Type B pancreatic cell (in vitro differentiated cells): Measurements from ENCODE around the gene GJB3. TPM values are rescaled to one million over a fixed set of nuclear protein-coding genes. Genes with fewer than 3 reads are reported as not detected.

Source experiments
- DNase-seq: peaks from one replicate; pipeline ENCODE4 v3.0.0; 2021; ENCODE audit warnings: mixed read lengths; ENCODE audit not compliant: unreplicated experiment; ENCODE audit errors: extremely low spot score
- H3K27ac Mint-ChIP-seq: 2 replicates; pipeline ENCODE4 v1.8.0; 2021; ENCODE audit warnings: mild to moderate bottlenecking, mixed read lengths
- H3K27me3 Mint-ChIP-seq: 2 replicates; pipeline ENCODE4 v1.8.0; 2021; ENCODE audit warnings: mixed read lengths
- H3K36me3 Mint-ChIP-seq: 2 replicates; pipeline ENCODE4 v1.8.0; 2021; ENCODE audit warnings: mixed read lengths
- H3K4me1 Mint-ChIP-seq: one replicate; pipeline ENCODE4 v1.8.0; 2021; ENCODE audit warnings: mixed read lengths; ENCODE audit not compliant: unreplicated experiment
- H3K4me3 Mint-ChIP-seq: 2 replicates; pipeline ENCODE4 v1.8.0; 2021; ENCODE audit warnings: mild to moderate bottlenecking, mixed read lengths
- H3K9me3 Mint-ChIP-seq: 2 replicates; pipeline ENCODE4 v1.8.0; 2021; ENCODE audit warnings: mixed read lengths
- total RNA-seq: library from RNA; stranded (reverse); gene quantifications from 2 replicates; pipeline ENCODE4 v1.2.1, GENCODE V29; 2021; ENCODE audit warnings: low replicate concordance
- TF ChIP-seq, protein P1 (sequence below): fragments of 200-600 bp; sonication (generic); conservative IDR thresholded peaks from 2 replicates; pipeline ENCODE4 v1.5.0; 2021; ENCODE audit warnings: antibody characterized with exemption, mild to moderate bottlenecking

GJB3 gene
- total RNA-seq, 1 donor from 2014 or later: 6.5 TPM

DNA sequence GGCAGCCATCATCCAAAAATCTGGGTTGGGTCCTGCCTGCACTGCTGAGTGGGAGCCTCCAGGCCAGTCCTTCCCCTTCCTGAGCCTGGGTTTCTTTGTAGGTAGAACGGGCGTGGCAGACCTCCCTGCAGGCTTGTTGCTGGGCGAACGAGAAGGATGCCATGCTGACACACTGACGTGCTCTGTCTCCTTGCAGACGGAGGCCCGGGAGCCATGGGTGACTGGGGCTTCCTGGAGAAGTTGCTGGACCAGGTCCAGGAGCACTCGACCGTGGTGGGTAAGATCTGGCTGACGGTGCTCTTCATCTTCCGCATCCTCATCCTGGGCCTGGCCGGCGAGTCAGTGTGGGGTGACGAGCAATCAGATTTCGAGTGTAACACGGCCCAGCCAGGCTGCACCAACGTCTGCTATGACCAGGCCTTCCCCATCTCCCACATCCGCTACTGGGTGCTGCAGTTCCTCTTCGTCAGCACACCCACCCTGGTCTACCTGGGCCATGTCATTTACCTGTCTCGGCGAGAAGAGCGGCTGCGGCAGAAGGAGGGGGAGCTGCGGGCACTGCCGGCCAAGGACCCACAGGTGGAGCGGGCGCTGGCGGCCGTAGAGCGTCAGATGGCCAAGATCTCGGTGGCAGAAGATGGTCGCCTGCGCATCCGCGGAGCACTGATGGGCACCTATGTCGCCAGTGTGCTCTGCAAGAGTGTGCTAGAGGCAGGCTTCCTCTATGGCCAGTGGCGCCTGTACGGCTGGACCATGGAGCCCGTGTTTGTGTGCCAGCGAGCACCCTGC lies 13.2 kb downstream of the GJB3 start:
- Mint-ChIP-seq H3K4me3 (no peak overlapping the region), H3K4me1 (no peaks in the 10 kb centered on the region), H3K27ac (no peak overlapping the region), H3K27me3 (peaks cover 74% of the 10 kb centered on the region), H3K9me3 (no peaks in the 10 kb centered on the region), H3K36me3 (no peaks in the 10 kb centered on the region)
- TF ChIP-seq, protein P1, sequence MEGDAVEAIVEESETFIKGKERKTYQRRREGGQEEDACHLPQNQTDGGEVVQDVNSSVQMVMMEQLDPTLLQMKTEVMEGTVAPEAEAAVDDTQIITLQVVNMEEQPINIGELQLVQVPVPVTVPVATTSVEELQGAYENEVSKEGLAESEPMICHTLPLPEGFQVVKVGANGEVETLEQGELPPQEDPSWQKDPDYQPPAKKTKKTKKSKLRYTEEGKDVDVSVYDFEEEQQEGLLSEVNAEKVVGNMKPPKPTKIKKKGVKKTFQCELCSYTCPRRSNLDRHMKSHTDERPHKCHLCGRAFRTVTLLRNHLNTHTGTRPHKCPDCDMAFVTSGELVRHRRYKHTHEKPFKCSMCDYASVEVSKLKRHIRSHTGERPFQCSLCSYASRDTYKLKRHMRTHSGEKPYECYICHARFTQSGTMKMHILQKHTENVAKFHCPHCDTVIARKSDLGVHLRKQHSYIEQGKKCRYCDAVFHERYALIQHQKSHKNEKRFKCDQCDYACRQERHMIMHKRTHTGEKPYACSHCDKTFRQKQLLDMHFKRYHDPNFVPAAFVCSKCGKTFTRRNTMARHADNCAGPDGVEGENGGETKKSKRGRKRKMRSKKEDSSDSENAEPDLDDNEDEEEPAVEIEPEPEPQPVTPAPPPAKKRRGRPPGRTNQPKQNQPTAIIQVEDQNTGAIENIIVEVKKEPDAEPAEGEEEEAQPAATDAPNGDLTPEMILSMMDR: no peak
- peak; percentile 67 for DNase-seq

DNA sequence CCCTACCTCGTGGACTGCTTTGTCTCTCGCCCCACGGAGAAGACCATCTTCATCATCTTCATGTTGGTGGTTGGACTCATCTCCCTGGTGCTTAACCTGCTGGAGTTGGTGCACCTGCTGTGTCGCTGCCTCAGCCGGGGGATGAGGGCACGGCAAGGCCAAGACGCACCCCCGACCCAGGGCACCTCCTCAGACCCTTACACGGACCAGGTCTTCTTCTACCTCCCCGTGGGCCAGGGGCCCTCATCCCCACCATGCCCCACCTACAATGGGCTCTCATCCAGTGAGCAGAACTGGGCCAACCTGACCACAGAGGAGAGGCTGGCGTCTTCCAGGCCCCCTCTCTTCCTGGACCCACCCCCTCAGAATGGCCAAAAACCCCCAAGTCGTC lies 13.8 kb downstream of the GJB3 start:
- Mint-ChIP-seq H3K9me3 (no peaks in the 10 kb centered on the region), H3K4me1 (no peaks in the 10 kb centered on the region), H3K36me3 (no peaks in the 10 kb centered on the region), H3K27me3 (peaks cover 69% of the 10 kb centered on the region), H3K27ac (no peak overlapping the region), H3K4me3 (no peak overlapping the region)
- TF ChIP-seq, protein P1: no peak
- peak; percentile 55 for DNase-seq

GRCh38 chr1:34795916-34796315 lies 14.9 kb downstream of the GJB3 start:
- no peaks in the 10 kb centered on the region for H3K4me1 Mint-ChIP-seq
- H3K4me3 Mint-ChIP-seq: no peak overlapping the region
- DNase-seq: peak; percentile 32
- peaks cover 60% of the 10 kb centered on the region for H3K27me3 Mint-ChIP-seq
- TF ChIP-seq, protein P1: no peak
- no peak overlapping the region for H3K27ac Mint-ChIP-seq
- H3K36me3 Mint-ChIP-seq: no peaks in the 10 kb centered on the region
- H3K9me3 Mint-ChIP-seq: no peaks in the 10 kb centered on the region

DNA sequence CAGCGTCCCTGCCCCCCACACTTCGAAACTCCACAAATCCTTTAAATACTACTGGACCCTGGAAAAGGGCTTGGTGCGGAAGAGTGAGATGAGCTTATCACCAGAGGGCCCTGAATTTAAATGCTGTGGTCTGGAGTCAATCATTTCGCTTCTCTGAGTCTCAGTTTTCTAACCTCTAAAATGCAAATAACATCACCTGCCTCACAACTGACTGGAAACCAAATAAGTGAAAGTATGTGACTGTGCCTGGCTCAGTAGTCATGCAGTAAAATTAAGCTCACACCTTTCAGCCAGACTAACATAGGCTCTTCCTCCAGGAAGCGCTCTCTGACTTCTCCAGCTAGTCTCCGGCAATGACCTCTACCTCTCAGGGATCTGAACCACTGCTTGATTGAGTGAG lies 16.0 kb downstream of the GJB3 start:
- Mint-ChIP-seq H3K4me1 (no peaks in the 10 kb centered on the region), H3K9me3 (no peaks in the 10 kb centered on the region), H3K4me3 (no peak overlapping the region), H3K36me3 (no peaks in the 10 kb centered on the region), H3K27ac (no peak overlapping the region), H3K27me3 (peaks cover 52% of the 10 kb centered on the region)
- TF ChIP-seq, protein P1: no peak
- DNase-seq: no peak

GRCh38 chr1:34800214-34800613 lies 19.2 kb downstream of the GJB3 start:
- no peaks in the 10 kb centered on the region for H3K36me3 Mint-ChIP-seq
- peaks cover 4% of the 10 kb centered on the region for H3K9me3 Mint-ChIP-seq
- no peak overlapping the region for H3K4me3 Mint-ChIP-seq
- peaks cover 26% of the 10 kb centered on the region for H3K27me3 Mint-ChIP-seq
- no peaks in the 10 kb centered on the region for H3K4me1 Mint-ChIP-seq
- TF ChIP-seq, protein P1: no peak
- no peak for DNase-seq
- H3K27ac Mint-ChIP-seq: no peak overlapping the region
